H54 (cell line): ENCODE data around the gene EDAR.

Experiments used
- DNase-seq: peaks from one replicate; pipeline ENCODE4 v3.0.0; 2011; ENCODE audit warnings: low spot score, mixed read lengths; ENCODE audit not compliant: insufficient read length
- FAIRE-seq: peaks from 3 replicates; lab custom pipeline; 2011; peaks lifted over from hg19 to GRCh38; lab: Jason Lieb, UNC
- POLR2A ChIP-seq: IDR thresholded peaks from 2 replicates; pipeline ENCODE4 v1.6.1; 2011; ENCODE audit warnings: low read depth, mild to moderate bottlenecking, low read length

The EDAR gene

DNA sequence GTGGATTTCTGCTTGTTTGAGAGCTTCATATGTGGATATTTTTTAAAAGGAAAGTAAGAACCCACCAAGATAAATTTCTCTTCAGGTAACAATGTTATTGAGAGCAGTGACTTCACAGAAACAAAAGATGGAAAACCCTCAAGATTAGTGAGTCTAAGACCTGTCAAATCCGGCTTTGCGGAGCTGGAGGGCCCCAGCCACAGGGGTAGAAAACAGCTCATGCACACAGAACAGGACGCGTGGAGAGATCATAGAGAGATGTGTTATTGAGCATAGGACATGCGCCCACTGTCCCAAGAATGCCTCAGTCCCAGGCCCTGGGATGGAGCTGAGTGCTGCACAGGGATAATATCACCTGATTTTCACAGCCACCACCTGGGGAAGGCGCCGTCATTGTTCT is 21.3 kb downstream of the EDAR start:
- DNase-seq (no peak), FAIRE-seq (no peak)
- no peak for TF ChIP-seq POLR2A

DNA sequence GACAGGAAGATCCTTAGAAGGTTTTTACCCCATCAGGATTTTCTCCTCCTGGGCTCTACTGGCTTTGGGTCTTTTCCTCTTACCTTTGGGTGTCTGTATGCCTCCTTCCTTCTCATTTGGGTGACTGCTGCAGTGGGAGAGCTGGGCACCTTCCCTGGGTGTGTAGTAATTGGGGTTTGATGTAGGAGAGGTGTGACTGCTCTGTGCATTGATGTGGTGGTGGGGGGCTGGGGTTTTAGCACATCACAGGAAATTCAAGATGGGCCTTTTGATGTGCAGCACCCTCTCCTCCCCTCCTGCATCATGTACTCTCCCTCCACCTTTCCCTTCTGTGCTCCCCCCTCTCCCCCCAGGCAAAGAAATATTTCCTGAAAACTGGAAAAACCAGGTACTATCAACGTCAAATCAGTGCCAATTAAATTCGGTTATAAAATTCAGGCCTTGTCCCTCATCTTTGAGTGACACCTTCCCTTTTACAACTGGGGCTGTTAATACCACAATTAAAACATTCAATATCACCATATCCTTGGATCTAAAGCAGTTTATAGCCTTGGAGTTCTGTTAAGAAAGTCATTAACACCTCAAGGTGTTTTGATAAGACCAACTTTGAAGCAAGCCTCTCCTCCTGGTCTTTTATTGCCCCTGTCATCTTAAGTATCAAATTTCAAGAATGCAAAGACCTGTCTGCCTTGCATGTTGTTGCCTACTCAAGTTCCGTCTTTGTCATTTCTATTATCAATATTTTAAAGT is 23.3 kb downstream of the EDAR start:
- no peak for DNase-seq
- no peak for FAIRE-seq
- TF ChIP-seq POLR2A: no peak

DNA sequence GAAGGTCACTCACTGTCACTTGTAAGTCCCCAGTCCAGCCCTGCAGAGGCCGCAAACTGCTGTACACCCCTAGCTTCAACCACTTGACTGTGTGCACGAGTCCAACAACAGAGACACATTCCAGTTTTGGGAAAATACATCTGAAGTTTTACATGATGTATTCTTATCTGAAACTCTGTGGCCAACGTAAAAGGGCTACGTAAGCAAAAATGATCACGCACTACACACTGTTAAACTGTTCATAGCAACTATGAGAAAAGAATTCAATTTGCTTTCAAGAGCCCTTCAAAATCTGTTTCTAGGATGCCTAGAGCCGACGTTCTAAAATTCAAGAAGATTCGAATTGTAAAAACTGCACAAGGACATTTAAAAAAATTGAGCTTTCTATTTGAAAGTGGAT is 26.0 kb downstream of the EDAR start:
- no peak for FAIRE-seq
- DNase-seq: no peak
- TF ChIP-seq POLR2A: no peak

DNA sequence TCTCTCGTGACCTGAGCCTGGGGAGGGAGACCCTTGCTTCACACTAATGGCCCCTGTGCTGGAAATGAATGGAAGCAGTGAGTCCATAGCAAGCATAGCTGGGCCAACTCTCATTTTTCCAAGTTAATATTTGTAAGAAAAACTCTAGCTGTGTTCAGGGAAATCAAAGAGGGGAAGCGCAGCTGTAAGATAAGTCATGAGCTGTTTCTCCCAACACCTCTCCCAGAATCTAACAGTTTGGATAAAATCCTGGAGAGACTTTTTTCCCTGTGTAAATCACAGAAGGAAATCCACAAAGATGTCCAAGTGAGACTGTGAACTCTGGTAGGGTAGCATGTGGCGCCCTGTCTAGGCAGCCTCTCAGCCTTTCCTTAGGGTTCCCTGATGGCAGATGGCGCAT is 27.2 kb downstream of the EDAR start:
- TF ChIP-seq POLR2A: no peak
- DNase-seq (no peak), FAIRE-seq (no peak)

DNA sequence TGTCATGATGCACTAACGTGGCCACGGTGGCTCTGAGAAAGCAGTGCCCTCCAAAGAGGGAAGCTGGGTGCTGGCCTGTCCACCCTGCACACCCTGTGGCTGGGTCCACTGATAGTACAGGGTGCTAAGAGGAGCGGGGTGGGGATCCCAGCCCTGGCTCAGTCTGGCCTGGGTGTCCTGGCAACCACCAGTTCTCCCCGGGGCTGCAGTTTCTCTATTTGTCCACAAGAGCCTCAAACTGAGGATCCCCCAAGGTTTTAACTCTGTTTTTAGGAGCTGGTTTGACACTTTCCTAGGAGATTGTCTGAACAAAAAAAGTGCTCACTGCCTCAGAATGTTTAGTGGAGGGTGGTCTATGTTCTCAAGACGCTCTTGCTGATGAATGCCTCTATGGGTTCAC is 29.0 kb downstream of the EDAR start:
- no peak for FAIRE-seq
- no peak for TF ChIP-seq POLR2A
- no peak for DNase-seq

DNA sequence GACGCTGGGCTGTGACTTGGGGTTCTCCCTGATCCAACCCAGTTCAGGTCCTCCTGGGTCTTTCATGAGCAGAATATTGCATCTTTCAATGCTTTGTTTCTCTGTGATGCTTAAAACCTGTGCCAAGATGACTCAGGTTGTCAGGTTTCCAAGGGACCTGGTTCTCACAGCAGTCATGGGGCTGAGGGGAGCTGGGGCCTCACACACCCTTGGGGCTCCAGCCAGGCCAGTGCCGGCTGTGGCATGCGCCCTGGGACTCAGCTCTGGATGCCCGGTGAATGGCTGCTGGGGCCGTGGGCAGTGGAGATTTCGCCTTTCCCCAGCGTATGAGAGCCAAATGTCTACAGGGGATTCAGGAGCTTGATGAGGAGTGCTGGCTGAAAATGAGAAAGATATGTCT is 29.6 kb downstream of the EDAR start:
- no peak for TF ChIP-seq POLR2A

DNA sequence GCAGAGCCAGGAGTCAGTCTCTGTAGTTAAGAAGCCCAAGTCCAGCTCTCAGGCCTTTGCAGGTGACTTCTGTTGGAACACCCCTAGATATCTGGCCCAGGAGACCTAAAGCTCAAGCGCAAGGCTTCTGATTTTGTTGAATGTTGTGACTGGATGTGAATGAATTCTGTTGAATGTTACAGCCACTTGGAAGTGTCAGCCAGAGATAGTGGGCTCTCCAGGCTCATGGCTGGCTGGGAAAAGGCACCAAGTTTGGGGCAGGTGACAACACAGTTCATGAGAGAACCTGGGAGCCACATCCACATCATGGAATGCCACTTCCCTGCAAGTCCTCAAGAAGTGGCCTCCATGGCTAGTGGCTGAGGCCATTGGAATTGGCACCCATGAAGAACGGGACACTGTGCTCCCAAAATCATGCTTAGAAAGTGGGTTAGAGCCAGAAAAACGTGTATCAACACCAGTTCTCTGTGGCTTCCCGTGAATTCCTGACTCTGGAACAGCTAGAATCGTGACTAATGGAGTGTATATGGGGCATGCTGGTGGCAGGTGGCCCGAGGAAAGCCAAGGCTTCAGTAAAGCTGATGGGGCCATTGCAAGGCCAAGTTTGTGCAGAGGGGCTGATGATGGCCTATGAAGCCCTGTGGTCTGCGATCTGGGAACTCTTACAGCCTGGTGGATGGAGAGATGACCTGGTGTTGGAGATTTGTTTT is 30.2 kb downstream of the EDAR start:
- FAIRE-seq (no peak), DNase-seq (no peak)
- TF ChIP-seq POLR2A: no peak

More for the DNA sequence above, 29.6 kb downstream of the EDAR start:
- FAIRE-seq: no peak
- DNase-seq: no peak

DNA sequence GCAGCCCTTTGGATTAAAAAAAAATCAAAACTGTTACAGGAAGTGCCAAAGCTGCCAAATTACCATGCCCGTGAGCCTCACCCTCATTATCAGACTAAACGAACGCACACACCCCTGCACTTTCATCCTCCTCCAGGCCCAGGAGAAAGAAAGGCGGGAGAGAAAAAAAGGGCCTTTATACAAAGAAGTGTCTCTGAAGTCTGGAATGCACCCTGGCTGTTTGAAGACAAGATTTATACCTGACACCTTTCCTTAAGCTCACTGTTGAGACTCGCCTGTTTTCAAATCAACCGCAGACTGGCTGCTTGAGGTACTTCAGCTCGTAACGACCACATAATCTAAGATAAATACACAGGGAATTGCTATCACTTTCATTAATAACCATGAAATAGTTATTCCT is 31.0 kb downstream of the EDAR start:
- TF ChIP-seq POLR2A: no peak
- DNase-seq: no peak
- FAIRE-seq: no peak

DNA sequence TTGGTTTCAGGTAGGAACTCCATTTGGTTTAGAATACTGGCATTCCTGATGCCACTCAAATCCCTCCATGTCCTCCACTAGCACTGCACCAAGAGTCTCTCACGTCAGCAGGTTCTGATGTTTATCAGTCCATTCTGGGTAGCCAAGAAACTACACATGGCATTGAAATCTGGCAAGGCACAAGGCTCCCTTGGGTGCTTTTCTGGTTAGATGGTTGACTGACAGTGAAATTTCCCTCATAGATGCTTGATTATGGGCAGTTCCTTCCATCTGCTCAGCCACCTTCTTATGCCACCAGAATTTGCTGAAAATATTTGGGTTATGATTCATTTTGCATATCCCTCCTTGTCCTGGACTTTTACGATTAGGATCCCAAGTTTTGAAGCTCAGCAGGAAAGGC is 32.6 kb downstream of the EDAR start:
- no peak for TF ChIP-seq POLR2A
- FAIRE-seq: no peak
- no peak for DNase-seq

DNA sequence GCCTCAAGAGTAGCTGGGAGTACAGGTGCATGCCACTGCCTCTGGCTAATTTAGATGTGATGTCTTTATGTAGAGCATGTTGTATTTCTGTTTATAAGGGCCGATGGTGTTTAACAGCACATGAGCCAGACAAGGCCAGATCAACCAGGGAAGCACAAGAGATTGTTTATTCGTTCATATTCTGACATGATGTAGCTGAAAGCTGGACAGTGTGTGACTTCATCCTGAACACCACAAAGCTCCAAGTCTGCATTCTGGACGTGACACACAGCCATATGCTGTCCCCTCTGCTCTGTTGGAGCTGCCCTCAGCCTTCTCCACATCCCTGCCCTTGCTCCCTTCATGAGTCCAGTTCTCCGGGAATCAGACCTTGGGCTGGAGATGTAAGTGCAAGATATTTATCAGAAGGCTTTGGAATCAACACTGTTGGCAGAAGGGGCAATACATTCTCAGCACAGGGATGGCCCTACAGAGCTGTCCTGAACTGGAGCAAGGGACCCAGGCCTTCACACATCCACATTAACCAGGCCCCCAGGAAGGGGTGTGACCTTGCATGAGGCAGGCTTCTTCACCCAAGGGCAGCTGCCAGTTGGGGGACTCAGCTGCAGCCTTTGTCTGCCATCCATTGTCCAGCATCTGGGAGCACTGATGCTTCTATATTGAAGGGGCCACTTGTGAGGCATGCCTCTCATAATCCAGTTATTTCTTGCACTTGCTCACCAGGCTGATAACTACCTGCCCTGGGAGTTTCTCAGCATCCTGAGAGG is 38.5 kb downstream of the EDAR start:
- FAIRE-seq (no peak), DNase-seq (no peak)
- no peak for TF ChIP-seq POLR2A

DNA sequence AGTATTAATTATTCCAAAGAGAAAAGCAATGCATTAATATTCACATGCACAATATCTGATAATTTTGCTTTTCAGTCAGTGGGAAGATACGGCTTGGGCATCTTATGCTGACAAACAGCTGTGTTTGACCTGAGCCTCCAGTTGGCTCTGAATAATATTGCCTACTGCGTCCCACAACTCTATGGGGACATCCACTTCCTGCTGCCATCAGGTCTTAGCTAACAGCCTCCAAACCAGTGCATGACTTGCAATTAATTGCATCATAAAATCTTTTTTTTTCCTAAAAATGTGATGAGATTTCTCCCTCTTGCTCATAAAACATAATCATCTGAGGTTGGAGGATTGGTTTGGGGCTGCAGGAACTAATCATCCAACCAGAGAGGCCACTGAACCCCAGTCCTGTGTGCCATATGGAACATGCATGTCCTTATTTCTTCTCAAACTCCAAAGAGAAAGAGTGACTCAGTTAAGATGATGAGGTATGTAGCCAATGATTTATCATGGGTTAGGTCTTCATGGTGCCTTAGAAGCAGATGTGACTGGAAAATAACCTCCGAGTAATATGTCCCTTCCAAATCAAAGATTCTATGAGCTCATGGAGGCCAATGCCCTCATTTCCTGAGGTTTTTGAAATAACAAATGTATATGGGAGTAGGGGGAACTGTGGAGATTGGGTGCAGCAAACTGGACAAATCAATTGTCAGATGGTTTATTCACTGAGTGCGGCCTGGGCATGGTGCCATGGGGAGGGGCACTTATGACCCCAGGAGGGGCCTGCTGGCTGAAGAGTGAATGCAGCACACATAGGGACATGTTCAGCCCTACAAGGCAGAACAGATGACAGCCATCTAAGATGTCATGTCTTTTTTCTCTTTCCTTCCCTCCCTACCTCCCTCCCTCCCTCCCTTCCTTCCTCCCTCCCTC is 39.4 kb downstream of the EDAR start:
- no peak for DNase-seq
- no peak for TF ChIP-seq POLR2A
- no peak for FAIRE-seq

DNA sequence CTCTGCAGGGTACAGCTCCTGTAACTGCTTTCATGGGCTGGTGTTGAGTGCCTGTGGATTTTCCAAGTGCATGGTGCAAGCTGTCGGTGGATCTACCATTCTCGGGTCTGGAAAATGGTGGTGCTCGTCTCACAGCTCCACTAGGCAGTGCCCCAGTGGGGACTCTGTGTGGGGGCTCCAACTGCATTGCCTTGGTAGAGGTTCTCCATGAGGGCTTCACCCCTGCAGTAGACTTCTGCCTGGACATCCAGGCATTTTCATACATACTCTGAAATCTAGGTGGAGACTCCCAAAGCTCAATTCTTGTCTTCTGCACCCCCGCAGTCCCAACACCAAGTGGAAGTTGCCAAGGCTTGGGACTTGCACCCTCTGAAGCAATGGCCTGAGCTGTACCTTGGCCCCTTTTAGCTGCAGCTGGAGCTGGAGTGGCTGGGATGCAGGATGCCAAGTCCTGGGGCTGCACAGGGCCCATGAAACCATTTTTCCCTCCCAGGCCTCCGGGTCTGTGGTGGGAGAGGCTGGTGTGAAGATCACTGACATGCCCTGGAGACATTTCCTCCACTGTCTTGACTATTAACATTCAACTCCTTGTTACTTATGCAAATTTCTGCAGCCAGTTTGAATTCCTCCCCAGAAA is 41.6 kb downstream of the EDAR start:
- DNase-seq: no peak
- no peak for FAIRE-seq
- no peak for TF ChIP-seq POLR2A

DNA sequence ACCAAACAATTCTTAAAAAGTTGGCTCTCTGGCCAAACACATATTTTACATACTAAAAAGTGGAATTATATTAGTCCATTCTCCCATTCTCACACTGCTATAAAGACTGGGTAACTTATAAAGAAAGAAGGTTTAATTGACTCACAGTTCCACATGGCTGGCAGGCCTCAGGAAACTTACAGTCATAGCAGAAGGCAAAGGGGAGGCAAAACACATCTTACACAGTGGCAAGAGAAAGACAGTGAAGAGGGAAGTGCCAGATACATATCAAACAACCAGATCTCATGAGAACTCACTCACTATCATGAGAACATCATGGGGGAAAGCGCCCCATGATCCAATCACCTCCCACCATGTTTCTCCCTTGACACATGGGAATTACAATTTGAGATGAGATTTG is 42.6 kb downstream of the EDAR start:
- no peak for TF ChIP-seq POLR2A
- no peak for FAIRE-seq
- DNase-seq: no peak
